GM04504 (cell line): ENCODE results near the gene TMEM108.
"Not testable (repeated sequence)": the region's sequence is repeated elsewhere in the genome, so short reads cannot be mapped to it uniquely, and the experiment has no call there.

ENCODE experiments used
- DNase-seq: peaks from one replicate; pipeline ENCODE4 v3.0.0-alpha.2; 2012; ENCODE audit warnings: low read depth

The TMEM108 gene

GRCh38 chr3:133038089-133038730, at the start of gene TMEM108:
TMEM108 (plus strand) TSS chr3:133038391.
- DNase-seq: no peak

GRCh38 chr3:132995971-132996370, 42.2 kb upstream of the TMEM108 start:
- no peak for DNase-seq

GRCh38 chr3:132997404-132998185, 40.6 kb upstream of the TMEM108 start:
- no peak for DNase-seq

GRCh38 chr3:133005032-133005431, 33.2 kb upstream of the TMEM108 start:
- not testable (repeated sequence) for DNase-seq

GRCh38 chr3:133007601-133008000, 30.6 kb upstream of the TMEM108 start:
- DNase-seq: no peak

GRCh38 chr3:133014325-133014724, 23.9 kb upstream of the TMEM108 start:
- no peak for DNase-seq

- DNase-seq: not testable (repeated sequence)
Measured at GRCh38 chr3:133015573-133015972, 22.6 kb upstream of the TMEM108 start.

GRCh38 chr3:133016838-133017309, 21.3 kb upstream of the TMEM108 start:
- DNase-seq: no peak

- no peak for DNase-seq
Measured at GRCh38 chr3:133018921-133019320, 19.3 kb upstream of the TMEM108 start.

- DNase-seq: no peak
Measured at GRCh38 chr3:133021206-133021605, 17.0 kb upstream of the TMEM108 start.

GRCh38 chr3:133023362-133023761, 14.8 kb upstream of the TMEM108 start:
- DNase-seq: no peak

GRCh38 chr3:133025546-133025945, 12.6 kb upstream of the TMEM108 start:
- no peak for DNase-seq

- no peak for DNase-seq
Measured at GRCh38 chr3:133032301-133032700, 5.9 kb upstream of the TMEM108 start.

- DNase-seq: no peak
Measured at GRCh38 chr3:133037436-133037835, 755 bp upstream of the TMEM108 start.

- DNase-seq: no peak
Measured at GRCh38 chr3:133038731-133039375, 662 bp downstream of the TMEM108 start.

GRCh38 chr3:133040696-133041523, 2.7 kb downstream of the TMEM108 start:
- peak; percentile 28 for DNase-seq

- DNase-seq: no peak
Measured at GRCh38 chr3:133041524-133041829, 3.3 kb downstream of the TMEM108 start.

GRCh38 chr3:133042778-133043177, 4.6 kb downstream of the TMEM108 start:
- DNase-seq: no peak

GRCh38 chr3:133047980-133048379, 9.8 kb downstream of the TMEM108 start:
- no peak for DNase-seq

GRCh38 chr3:133049491-133049890, 11.3 kb downstream of the TMEM108 start:
- DNase-seq: no peak

- no peak for DNase-seq
Measured at GRCh38 chr3:133050891-133051290, 12.7 kb downstream of the TMEM108 start.

- no peak for DNase-seq
Measured at GRCh38 chr3:133053532-133053931, 15.3 kb downstream of the TMEM108 start.
